Erythroblast (primary cell): ENCODE results near the gene SUMF1.

ENCODE experiments used
- GATA1 ChIP-seq: IDR thresholded peaks from 2 replicates; pipeline ENCODE4 v1.6.1; 2011; ENCODE audit warnings: low read depth, mild to moderate bottlenecking, control low read depth, low read length, moderate library complexity
- POLR2A ChIP-seq: IDR thresholded peaks from 2 replicates; pipeline ENCODE4 v1.6.1; 2011; ENCODE audit warnings: mild to moderate bottlenecking, low read length

GRCh38 chr3:4410606-4411005 lies 56.5 kb downstream of the SUMF1 start:
- no peak for TF ChIP-seq POLR2A
- no peak for TF ChIP-seq GATA1
